ENCODE results near the gene BACH1.
A peak's percentile ranks its signal among the peaks of the same experiment; 100 is the strongest.

The BACH1 gene

GRCh38 chr21:29332461-29333362 lies 34.0 kb downstream of the BACH1 start:
- no peak for DNase-seq
- no peak for TF ChIP-seq POLR2A (IDR thresholded peaks at IDR 0.05; ENCODE audit: low read length)
- no peak for TF ChIP-seq GATA1 (IDR thresholded peaks at IDR 0.05; ENCODE audit: low read depth, low read length)

GRCh38 chr21:29333406-29333805 lies 34.7 kb downstream of the BACH1 start:
- no peak for TF ChIP-seq POLR2A (IDR thresholded peaks at IDR 0.05; ENCODE audit: low read length)
- TF ChIP-seq GATA1 (IDR thresholded peaks at IDR 0.05; ENCODE audit: low read depth, low read length): no peak
- no peak for DNase-seq

GRCh38 chr21:29334717-29335428 lies 36.2 kb downstream of the BACH1 start:
- TF ChIP-seq POLR2A (IDR thresholded peaks at IDR 0.05; ENCODE audit: low read length) (no peak), GATA1 (IDR thresholded peaks at IDR 0.05; ENCODE audit: low read depth, low read length) (no peak)
- no peak for DNase-seq

- TF ChIP-seq POLR2A (IDR thresholded peaks at IDR 0.05; ENCODE audit: low read length) (no peak), GATA1 (IDR thresholded peaks at IDR 0.05; ENCODE audit: low read depth, low read length) (no peak)
- peak; percentile 18 to 29 for DNase-seq
Measured at GRCh38 chr21:29335720-29336119, 37.0 kb downstream of the BACH1 start.

GRCh38 chr21:29338256-29338655 lies 39.5 kb downstream of the BACH1 start:
- no peak for DNase-seq
- TF ChIP-seq GATA1 (IDR thresholded peaks at IDR 0.05; ENCODE audit: low read depth, low read length): no peak
- no peak for TF ChIP-seq POLR2A (IDR thresholded peaks at IDR 0.05; ENCODE audit: low read length)

- DNase-seq: peak in 1 of 2 experiments; percentile 39
- TF ChIP-seq POLR2A (IDR thresholded peaks at IDR 0.05; ENCODE audit: low read length): no peak
- TF ChIP-seq GATA1 (IDR thresholded peaks at IDR 0.05; ENCODE audit: low read depth, low read length): no peak
Measured at GRCh38 chr21:29340228-29340627, 41.5 kb downstream of the BACH1 start.

- DNase-seq: no peak
- TF ChIP-seq POLR2A (IDR thresholded peaks at IDR 0.05; ENCODE audit: low read length) (no peak), GATA1 (IDR thresholded peaks at IDR 0.05; ENCODE audit: low read depth, low read length) (no peak)
Measured at GRCh38 chr21:29342363-29342957, 43.7 kb downstream of the BACH1 start.

GRCh38 chr21:29343519-29343918 lies 44.8 kb downstream of the BACH1 start:
- no peak for DNase-seq
- TF ChIP-seq GATA1 (IDR thresholded peaks at IDR 0.05; ENCODE audit: low read depth, low read length): no peak
- TF ChIP-seq POLR2A (IDR thresholded peaks at IDR 0.05; ENCODE audit: low read length): no peak

- no peak for DNase-seq
- no peak for TF ChIP-seq POLR2A (IDR thresholded peaks at IDR 0.05; ENCODE audit: low read length)
- no peak for TF ChIP-seq GATA1 (IDR thresholded peaks at IDR 0.05; ENCODE audit: low read depth, low read length)
Measured at GRCh38 chr21:29346281-29346680, 47.6 kb downstream of the BACH1 start.

- TF ChIP-seq GATA1 (IDR thresholded peaks at IDR 0.05; ENCODE audit: low read depth, low read length): no peak
- TF ChIP-seq POLR2A (IDR thresholded peaks at IDR 0.05; ENCODE audit: low read length): no peak
- DNase-seq: no peak
Measured at GRCh38 chr21:29346771-29347170, 48.0 kb downstream of the BACH1 start.

GRCh38 chr21:29347274-29347681 lies 48.6 kb downstream of the BACH1 start:
- DNase-seq: no peak
- TF ChIP-seq POLR2A (IDR thresholded peaks at IDR 0.05; ENCODE audit: low read length) (no peak), GATA1 (IDR thresholded peaks at IDR 0.05; ENCODE audit: low read depth, low read length) (no peak)

- no peak for TF ChIP-seq POLR2A (IDR thresholded peaks at IDR 0.05; ENCODE audit: low read length)
- TF ChIP-seq GATA1 (IDR thresholded peaks at IDR 0.05; ENCODE audit: low read depth, low read length): no peak
- peak; percentile 63 to 71 for DNase-seq
Measured at GRCh38 chr21:29349702-29350101, 51.0 kb downstream of the BACH1 start.

- TF ChIP-seq POLR2A (IDR thresholded peaks at IDR 0.05; ENCODE audit: low read length) (no peak), GATA1 (IDR thresholded peaks at IDR 0.05; ENCODE audit: low read depth, low read length) (no peak)
- DNase-seq: no peak
Measured at GRCh38 chr21:29350246-29350779, 51.6 kb downstream of the BACH1 start.

- DNase-seq: no peak
- TF ChIP-seq POLR2A (IDR thresholded peaks at IDR 0.05; ENCODE audit: low read length) (no peak), GATA1 (IDR thresholded peaks at IDR 0.05; ENCODE audit: low read depth, low read length) (no peak)
Measured at GRCh38 chr21:29351691-29352090, 53.0 kb downstream of the BACH1 start.

- DNase-seq: peak; percentile 46 to 47
Measured at GRCh38 chr21:29355043-29355710, 56.5 kb downstream of the BACH1 start.

GRCh38 chr21:29356291-29356690 lies 57.6 kb downstream of the BACH1 start:
- peak; percentile 64 to 77 for DNase-seq

Measured in erythroblast (primary cell).